Ascending aorta (tissue), 2 donors: ENCODE measurements around the gene EPB41. TPM values are rescaled to one million over a fixed set of nuclear protein-coding genes. Genes with fewer than 3 reads are reported as not detected.

Source experiments
- DNase-seq, 2 donors: peaks; one replicate each; pipeline ENCODE4 v3.0.0-alpha.2; 2019; ENCODE audit warnings: low spot score in 2 of 2
- H3K27ac ChIP-seq, 2 donors: fragments of 200-600 bp; sonication (generic); one replicate each; pipeline ENCODE4 v1.5.1; 2016 to 2017; ENCODE audit warnings: mild to moderate bottlenecking in 1 of 2
- H3K27me3 ChIP-seq: fragments of 200-600 bp; sonication (generic); one replicate; pipeline ENCODE4 v1.5.1; 2017
- H3K36me3 ChIP-seq, 2 donors: fragments of 200-600 bp; sonication (generic); one replicate each; pipeline ENCODE4 v1.5.1; 2016
- H3K4me1 ChIP-seq, 2 donors: fragments of 200-600 bp; sonication (generic); one replicate each; pipeline ENCODE4 v1.5.1; 2016 to 2017; ENCODE audit warnings: mild to moderate bottlenecking in 1 of 2
- H3K4me3 ChIP-seq, 2 donors: fragments of 200-600 bp; sonication (generic); one replicate each; pipeline ENCODE4 v1.5.1; 2016 to 2017; ENCODE audit warnings: mild to moderate bottlenecking in 1 of 2
- H3K9me3 ChIP-seq, 2 donors: fragments of 200-600 bp; sonication (generic); one replicate each; pipeline ENCODE4 v1.5.1; 2016
- intact Hi-C: fragments of 100-400 bp; cut with DNase I; formaldehyde crosslinking; loops from one replicate; pipeline ENCODE4 v1.15.1; 2023
- total RNA-seq: library from RNA; depleted of rRNA; stranded (reverse); fragments of >200 nt; gene quantifications from one replicate; pipeline ENCODE4 v1.1.0, GENCODE V29; 2016
- TF ChIP-seq, protein P1 (sequence below), 3 experiments: fragments of 200-600 bp in 2 of 3; fragments of 450-650 bp in 1 of 3; sonication (generic) in 2 of 3; IDR thresholded peaks; one replicate each; pipeline ENCODE4 v1.5.1; 2016 to 2019; ENCODE audit warnings: antibody characterized with exemption in 3 of 3, mild to moderate bottlenecking in 1 of 3, moderate library complexity in 1 of 3

EPB41 gene
- total RNA-seq, 1 donor from 2014 or later = 47.6 TPM

DNA sequence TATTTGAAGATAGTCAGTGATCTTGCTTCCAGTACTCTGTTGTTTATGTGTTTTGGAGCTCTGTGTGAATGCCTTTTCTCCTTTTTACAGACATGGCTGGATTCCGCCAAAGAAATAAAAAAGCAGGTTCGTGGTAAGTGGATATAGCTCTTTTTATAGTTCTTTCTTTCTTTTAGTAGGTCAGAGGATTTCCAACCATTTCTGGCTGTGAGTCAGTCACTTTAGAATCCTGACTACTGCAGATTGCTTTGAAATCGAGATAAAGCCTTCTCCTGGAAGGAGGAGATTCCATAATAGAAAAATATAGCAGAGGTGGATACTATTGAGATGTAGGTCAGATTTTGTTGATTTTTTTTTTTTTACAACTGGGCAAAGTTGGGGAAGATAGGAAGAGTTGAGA, 97.4 kb downstream of the EPB41 start:
- Histone ChIP-seq H3K4me3 (no peak overlapping the region), H3K27me3 (no peaks in the 10 kb centered on the region), H3K9me3 (no peaks in the 10 kb centered on the region), H3K4me1 (no peaks in the 10 kb centered on the region), H3K27ac (no peak overlapping the region), H3K36me3 (peaks cover 0 to 3% of the 10 kb centered on the region in 2 donors)
- intact Hi-C loops = no loop called here
- DNase-seq = no peak
- TF ChIP-seq, protein P1, sequence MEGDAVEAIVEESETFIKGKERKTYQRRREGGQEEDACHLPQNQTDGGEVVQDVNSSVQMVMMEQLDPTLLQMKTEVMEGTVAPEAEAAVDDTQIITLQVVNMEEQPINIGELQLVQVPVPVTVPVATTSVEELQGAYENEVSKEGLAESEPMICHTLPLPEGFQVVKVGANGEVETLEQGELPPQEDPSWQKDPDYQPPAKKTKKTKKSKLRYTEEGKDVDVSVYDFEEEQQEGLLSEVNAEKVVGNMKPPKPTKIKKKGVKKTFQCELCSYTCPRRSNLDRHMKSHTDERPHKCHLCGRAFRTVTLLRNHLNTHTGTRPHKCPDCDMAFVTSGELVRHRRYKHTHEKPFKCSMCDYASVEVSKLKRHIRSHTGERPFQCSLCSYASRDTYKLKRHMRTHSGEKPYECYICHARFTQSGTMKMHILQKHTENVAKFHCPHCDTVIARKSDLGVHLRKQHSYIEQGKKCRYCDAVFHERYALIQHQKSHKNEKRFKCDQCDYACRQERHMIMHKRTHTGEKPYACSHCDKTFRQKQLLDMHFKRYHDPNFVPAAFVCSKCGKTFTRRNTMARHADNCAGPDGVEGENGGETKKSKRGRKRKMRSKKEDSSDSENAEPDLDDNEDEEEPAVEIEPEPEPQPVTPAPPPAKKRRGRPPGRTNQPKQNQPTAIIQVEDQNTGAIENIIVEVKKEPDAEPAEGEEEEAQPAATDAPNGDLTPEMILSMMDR (IDR thresholded peaks at IDR 0.05) = no peak

DNA sequence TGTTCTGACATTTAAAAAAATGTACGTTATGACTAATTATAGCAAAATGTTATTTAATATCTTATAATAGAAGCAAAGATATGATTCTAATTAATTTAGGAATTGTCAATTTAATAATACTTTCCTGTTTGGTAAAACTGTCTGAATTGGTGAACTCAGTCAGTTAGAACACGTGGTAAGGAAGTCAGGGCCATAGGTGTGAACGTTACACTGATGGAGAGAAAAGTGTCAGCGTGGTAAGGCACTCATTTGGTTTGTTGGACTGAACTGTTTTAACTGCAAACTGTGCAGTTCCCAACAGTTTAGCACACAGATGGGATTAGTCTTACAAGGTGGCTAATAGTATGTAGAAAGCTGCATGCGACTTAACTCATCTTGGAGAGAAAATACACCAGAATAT, 102.9 kb downstream of the EPB41 start:
- no peaks in the 10 kb centered on the region for H3K9me3 ChIP-seq
- H3K4me3 ChIP-seq = no peak overlapping the region
- H3K4me1 ChIP-seq = no peaks in the 10 kb centered on the region
- no peaks in the 10 kb centered on the region for H3K27me3 ChIP-seq
- intact Hi-C loops = no loop called here
- DNase-seq = no peak
- TF ChIP-seq, protein P1 (IDR thresholded peaks at IDR 0.05) = no peak
- H3K27ac ChIP-seq = no peak overlapping the region
- H3K36me3 ChIP-seq = peaks cover 3 to 6% of the 10 kb centered on the region in 2 donors

DNA sequence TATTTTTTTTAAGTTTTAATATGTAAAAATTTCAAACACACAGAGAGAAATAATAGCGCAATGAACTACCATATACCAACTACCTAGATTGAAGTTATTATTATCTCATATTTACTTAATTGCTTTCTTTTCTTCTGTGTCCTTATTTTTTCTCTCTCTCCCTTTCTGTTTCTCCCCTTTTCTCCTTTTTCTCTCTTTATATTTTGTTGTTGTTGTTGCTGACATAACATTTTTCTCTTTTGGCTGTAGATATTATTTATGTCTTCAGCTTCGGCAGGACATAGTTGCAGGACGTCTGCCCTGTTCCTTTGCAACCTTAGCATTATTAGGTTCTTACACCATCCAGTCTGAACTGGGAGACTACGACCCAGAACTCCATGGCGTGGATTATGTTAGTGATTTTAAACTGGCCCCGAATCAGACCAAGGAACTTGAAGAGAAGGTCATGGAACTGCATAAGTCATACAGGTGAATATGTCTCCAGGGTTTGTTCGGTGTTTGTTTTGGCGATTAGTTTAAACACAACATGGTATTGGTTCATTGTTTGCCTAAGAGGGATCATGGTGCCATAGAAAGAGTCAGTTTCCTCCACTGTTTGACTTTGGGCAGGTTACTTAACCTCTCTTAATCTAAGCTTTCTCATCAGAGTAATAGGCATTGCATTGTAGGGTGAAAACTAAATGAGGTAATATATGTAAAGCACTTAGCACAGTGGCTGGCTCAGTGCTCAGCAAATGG, 103.8 kb downstream of the EPB41 start:
- intact Hi-C loops = no loop called here
- Histone ChIP-seq H3K27ac (no peak overlapping the region), H3K9me3 (no peaks in the 10 kb centered on the region)

DNA sequence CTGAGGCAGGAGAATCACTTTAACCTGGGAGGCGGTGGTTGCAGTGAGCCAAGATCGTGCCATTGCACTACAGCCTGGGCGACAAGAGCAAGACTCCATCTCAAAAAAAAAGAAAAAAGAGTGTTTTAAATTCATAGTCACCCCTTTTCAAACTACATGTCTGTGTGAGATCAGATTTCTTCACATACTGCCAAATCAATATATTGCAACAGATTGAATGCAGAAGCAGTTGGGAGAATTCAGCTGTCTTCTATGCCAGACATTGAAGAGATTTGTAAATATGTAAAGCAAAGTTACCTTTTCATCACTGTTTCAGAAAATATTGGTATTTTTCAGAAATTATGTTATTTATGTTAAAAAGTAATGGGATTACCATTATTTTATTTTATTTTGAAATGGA, 108.3 kb downstream of the EPB41 start:
- H3K27me3 ChIP-seq = no peaks in the 10 kb centered on the region
- no peak overlapping the region for H3K27ac ChIP-seq
- H3K4me1 ChIP-seq = no peaks in the 10 kb centered on the region
- no peaks in the 10 kb centered on the region for H3K9me3 ChIP-seq
- no peak for DNase-seq
- no peak overlapping the region for H3K4me3 ChIP-seq
- intact Hi-C loops = no loop called here
- peaks cover 0 to 6% of the 10 kb centered on the region in 2 donors for H3K36me3 ChIP-seq
- TF ChIP-seq, protein P1 (IDR thresholded peaks at IDR 0.05) = no peak

More for the DNA sequence above, 103.8 kb downstream of the EPB41 start:
- no peaks in the 10 kb centered on the region for H3K4me1 ChIP-seq
- no peak for DNase-seq
- H3K36me3 ChIP-seq = peaks cover 3 to 6% of the 10 kb centered on the region in 2 donors
- TF ChIP-seq, protein P1 (IDR thresholded peaks at IDR 0.05) = no peak
- no peaks in the 10 kb centered on the region for H3K27me3 ChIP-seq
- H3K4me3 ChIP-seq = no peak overlapping the region

DNA sequence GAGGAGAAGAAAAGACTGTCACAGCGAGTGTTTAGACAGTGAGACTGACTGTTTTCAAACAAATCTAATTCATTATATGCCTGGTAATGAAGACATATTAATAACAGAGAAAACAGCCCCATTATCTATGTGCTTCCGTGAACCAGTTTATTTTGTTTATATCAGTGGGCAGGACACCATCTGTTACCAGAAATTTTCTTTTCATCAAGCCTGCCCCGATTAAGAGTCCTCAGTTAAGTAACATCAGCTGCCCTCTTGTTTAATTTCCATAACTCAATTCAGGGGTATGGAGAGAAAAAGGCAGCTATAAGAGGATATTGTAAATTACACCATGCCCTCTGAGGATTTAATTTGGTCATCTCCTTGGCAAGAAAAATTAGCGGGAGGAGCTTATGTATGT, 115.3 kb downstream of the EPB41 start:
- intact Hi-C loops = loop anchor here (5.0 kb wide), 1 partner anchor 242 kb away; no protein-coding TSS in a partner anchor
- TF ChIP-seq, protein P1 (IDR thresholded peaks at IDR 0.05) = no peak

More for the DNA sequence above, 115.3 kb downstream of the EPB41 start:
- H3K27ac ChIP-seq = no peak overlapping the region
- H3K9me3 ChIP-seq = no peaks in the 10 kb centered on the region
- H3K4me1 ChIP-seq = no peaks in the 10 kb centered on the region
- DNase-seq = no peak
- no peak overlapping the region for H3K4me3 ChIP-seq
- no peaks in the 10 kb centered on the region for H3K36me3 ChIP-seq
- H3K27me3 ChIP-seq = no peaks in the 10 kb centered on the region
